GM19395 (cell line): Measurements from ENCODE around the gene PTGS2.

ENCODE experiments used
- ATAC-seq: cut with Tn5 transposase; IDR thresholded peaks from one replicate; pipeline ENCODE4 v1.9.1; 2021; ENCODE audit warnings: mild to moderate bottlenecking, moderate library complexity; ENCODE audit not compliant: unreplicated experiment

PTGS2 gene

DNA sequence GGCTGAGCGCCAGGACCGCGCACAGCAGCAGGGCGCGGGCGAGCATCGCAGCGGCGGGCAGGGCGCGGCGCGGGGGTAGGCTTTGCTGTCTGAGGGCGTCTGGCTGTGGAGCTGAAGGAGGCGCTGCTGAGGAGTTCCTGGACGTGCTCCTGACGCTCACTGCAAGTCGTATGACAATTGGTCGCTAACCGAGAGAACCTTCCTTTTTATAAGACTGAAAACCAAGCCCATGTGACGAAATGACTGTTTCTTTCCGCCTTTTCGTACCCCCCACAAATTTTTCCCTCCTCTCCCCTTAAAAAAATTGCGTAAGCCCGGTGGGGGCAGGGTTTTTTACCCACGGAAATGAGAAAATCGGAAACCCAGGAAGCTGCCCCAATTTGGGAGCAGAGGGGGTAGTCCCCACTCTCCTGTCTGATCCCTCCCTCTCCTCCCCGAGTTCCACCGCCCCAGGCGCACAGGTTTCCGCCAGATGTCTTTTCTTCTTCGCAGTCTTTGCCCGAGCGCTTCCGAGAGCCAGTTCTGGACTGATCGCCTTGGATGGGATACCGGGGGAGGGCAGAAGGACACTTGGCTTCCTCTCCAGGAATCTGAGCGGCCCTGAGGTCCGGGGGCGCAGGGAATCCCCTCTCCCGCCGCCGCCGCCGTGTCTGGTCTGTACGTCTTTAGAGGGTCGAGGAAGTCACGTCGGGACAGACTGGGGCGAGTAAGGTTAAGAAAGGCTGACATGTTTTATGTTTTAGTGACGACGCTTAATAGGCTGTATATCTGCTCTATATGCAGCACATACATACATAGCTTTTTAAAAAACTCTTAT is at the start of gene PTGS2:
Gene PTGS2, minus strand, starts transcription at position 179 of the 817 bp plus-strand sequence. Its CDS starts 133 bp downstream, at position 46.
- ATAC-seq = peak; percentile 97

DNA sequence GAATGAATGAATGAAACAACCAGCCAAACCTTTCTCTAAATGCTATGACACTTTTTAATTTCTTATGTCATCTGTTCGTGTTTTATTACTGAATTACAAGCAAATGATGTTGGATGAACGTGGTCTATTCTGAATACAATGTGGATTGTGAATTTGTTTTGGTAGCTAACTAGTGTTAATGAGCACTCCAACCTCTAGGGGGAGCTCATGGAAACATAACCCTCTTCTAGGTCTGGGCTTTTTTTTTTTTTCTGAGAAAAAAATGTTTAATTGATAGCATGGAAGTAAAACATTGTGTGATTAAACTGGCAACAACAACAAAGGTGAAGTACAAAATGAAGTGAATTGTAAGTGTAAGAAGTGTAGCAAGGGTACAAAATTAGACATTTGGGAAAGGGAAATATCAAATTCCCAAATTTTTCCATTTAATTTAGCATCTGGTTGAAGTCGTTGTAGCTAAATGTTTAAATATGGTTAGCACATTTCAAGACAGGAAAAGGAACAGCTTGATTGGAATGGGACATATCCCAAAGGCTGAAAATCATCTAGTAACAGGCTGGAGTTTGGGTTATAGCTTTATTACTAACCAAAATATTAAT is 42.6 kb upstream of the PTGS2 start:
- peak; percentile 86 for ATAC-seq

DNA sequence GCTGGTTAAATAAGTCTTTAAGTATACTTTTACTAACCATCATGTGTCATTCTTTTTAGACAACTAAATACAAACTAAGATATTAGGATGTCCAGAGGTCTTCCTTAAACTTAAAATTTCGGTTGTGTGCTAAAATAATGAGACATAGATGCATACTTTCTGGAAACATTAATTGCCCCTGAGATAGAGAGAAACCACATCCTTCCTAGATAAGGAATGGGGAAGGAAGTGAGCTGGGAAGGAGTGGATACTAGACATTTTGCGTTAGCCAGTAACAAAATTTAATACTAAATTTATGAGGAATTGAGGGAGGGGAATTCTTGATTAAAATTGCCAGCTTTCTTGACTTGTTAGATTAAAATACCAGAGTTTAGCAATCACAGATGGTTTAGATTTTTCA is 37.1 kb upstream of the PTGS2 start:
- ATAC-seq = no peak

DNA sequence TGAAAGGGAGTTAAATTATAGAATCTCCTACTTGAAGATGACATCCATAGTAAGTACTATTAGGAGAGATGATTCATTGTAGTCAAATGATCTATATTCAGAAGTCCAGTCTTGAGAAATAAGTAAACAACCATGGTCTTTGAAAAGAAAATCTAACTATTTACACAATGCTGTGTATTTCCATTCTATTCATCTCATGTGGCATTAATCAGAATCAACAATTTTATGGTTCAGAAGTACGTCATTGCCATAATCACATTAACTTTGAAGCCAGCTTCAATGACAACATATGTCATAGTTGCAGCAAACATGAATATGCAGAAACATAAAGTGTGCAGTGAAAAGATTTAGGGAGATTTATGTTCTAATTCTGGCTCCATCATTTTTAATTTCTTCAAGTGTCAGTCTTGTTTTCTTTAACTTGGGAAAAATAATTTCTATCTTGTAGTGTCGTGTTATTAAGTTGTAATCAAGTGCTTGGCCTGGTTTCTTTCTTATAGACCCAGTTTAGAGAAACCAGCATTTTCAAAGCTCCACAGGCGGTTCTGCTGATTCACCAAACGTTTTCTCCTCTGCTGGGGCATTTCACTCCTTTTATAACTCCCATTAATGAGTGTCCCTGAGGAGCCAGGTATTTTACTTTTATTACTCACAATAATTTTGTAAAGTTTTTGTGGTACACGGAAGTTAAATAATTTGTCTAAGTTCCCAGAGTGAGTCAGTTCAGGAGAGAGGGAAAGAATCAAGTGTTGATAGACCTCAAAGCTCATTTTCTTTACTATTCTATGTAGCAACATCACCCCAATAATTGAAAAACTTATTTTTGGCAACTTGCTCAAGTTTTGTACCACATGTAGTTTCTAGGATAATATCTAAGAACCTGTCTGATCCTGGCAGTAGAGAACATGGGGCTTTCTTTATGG is 35.9 kb upstream of the PTGS2 start:
- no peak for ATAC-seq

- no peak for ATAC-seq
Observed at GRCh38 chr1:186710696-186711095, 30.5 kb upstream of the PTGS2 start.

DNA sequence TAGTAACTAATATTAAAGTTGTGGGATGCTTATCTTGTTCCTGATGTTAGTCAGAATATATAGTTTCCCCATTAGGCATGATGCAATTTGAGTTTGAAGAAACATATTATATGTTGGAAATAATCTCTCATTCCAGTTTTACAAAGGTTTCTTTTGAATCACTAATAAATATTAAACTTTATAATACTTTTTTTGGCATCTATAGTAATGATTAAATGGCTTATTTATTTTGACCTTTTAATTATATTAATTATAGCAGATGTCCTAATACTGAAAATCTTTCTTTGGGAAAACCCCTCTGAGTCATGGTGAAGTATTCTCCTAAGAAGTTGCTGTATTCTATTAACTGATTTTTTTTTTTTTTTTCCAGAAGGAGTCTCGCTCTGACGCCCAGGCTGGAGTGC is 28.5 kb upstream of the PTGS2 start:
- no peak for ATAC-seq

GRCh38 chr1:186703209-186703766 is 23.1 kb upstream of the PTGS2 start:
- no peak for ATAC-seq

DNA sequence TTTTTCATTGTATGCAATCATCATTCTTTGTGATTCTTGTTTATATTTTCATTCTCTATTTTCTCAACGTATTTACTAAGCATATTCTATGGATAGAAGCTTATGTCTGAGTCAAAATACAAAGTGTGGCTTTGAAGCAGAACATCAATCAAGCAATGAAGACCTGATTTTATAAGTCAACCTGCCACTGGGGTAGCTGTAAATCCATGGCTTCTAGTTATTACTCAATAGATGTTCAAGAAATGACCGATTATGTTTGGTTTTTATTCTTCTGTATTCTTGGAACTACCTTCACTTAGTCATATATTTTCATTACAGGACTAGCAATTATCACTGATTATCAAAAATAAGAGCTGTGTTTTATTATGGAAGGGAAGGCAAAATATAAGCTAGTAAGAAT is 20.5 kb upstream of the PTGS2 start:
- ATAC-seq = no peak

DNA sequence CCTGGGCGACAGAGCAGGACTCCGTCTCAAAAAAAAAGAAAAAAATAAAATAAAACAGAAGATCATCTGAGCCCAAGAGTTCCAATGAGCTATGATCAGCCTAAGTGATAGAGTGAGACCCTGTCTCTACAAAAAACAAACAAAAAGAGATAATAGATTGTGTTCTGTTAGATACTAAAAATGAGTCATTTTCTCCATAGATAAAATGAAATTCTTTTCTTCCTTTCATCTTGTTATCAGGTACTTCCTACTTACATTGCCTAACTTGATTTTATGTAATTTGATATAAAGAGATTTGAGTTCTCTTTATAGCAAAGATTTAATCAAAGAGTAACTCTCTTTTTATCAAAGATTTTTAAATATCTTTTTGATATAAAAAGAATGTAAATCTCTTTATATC is 19.3 kb upstream of the PTGS2 start:
- ATAC-seq = no peak

DNA sequence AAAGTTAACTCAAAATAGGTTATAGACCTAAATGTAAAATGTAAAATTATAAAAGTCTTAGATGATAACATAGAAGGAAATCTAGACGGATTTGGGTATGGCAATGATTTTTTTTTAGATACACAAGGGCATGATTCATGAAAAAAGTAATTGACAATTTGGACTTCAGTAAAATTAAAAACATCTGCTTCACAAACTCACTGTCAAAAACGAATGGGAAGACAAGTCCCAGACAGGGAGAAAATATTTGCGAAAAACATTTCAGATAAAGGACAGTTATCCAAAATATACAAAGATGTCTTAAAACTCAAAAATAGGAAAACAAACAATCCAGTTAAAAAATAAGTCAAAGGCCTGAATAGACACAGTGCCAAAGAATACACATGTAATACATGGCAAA is 9.7 kb upstream of the PTGS2 start:
- ATAC-seq = no peak

DNA sequence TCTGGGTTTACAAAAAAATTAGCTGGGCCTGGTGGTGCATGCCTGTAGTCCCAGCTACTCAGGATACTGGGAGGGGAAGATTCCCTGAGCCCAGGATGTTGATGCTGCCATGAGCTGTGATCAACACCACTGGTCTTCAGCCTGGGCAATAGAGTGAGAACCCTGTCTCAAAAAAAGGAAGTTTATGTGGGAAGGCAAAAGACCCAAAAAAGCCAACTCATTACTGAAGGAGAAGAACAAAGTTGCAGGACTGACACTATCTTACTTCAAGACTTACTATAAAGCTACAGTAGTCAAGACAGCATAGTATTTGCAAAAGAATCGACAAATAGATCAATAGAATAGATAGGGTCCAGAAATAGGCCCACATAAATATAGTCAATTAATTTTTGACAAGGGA is 9.2 kb upstream of the PTGS2 start:
- no peak for ATAC-seq

- no peak for ATAC-seq
Observed at GRCh38 chr1:186683652-186684410, 3.6 kb upstream of the PTGS2 start.

DNA sequence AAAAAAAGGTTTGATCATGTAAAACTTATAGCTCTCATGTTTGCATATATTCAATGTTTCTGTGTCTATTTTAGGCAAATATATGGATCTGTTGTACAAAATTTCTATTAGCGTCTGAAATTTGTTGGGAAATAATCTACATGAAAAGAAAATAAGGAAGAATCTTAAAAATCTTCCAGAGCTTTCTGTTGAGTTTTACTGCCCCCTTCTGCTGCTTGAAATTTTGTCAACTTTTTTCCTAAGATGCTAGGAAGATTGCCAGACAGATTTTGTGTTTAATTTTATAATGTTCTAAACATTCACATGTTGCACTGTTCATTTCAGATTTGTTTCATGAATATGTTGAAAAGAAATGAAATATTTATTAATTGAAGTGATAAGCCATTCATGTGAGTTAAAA is 2.5 kb upstream of the PTGS2 start:
- no peak for ATAC-seq

GRCh38 chr1:186681801-186682200 is 1.6 kb upstream of the PTGS2 start:
- no peak for ATAC-seq

DNA sequence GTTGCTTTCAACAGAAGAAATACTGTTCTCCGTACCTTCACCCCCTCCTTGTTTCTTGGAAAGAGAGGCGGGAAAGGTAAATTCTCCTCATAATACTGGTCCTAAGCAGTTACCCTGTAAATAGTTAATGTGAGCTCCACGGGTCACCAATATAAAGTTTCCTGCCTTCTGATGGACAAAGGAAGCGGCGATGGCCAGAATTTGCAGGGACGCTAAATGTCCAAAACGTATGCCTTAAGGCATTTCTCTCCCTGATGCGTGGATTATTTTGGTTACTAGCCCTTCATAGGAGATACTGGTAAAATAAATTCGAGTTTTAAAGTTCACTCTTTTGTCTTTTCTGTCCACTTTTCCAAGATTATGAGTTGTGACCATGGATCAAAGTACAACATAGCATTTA is 898 bp upstream of the PTGS2 start:
- no peak for ATAC-seq

GRCh38 chr1:186679924-186680244 is 339 bp downstream of the PTGS2 start:
- no peak for ATAC-seq

- no peak for ATAC-seq
Observed at GRCh38 chr1:186678155-186678554, 2.1 kb downstream of the PTGS2 start.

GRCh38 chr1:186672596-186672995 is 7.6 kb downstream of the PTGS2 start:
- no peak for ATAC-seq

DNA sequence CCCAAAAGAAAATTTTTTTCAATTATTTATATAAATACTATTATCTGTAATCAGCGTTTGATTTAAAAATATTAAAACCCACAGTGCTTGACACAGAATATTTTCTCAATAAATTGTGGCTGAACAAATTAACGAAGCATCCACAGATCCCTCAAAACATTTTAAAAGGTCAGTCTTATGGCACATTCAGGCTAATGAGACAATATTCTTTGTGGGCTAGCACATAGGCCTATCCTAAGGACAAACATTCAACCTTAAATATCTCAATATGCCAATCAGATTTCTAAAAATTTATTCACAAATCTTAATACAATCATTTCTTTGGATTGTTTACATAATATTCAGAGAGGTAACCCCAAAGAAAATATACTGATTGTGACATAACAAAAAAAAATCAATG is 8.1 kb downstream of the PTGS2 start:
- no peak for ATAC-seq

- ATAC-seq = no peak
Observed at GRCh38 chr1:186671136-186671825, 8.9 kb downstream of the PTGS2 start.
